Epidermal melanocyte (primary cell): Measurements from ENCODE around the gene TMEM178B.
"Not testable (repeated sequence)": the region's sequence is repeated elsewhere in the genome, so short reads cannot be mapped to it uniquely, and the experiment has no call there.

Experiments
- DNase-seq: peaks from one replicate; pipeline ENCODE4 v3.0.0; 2011; ENCODE audit warnings: low spot score; ENCODE audit not compliant: insufficient read length

Gene TMEM178B

GRCh38 chr7:141074162-141074991, 513 bp downstream of the TMEM178B start:
- DNase-seq: no peak

- no peak for DNase-seq
These were observed 1.1 kb downstream of the TMEM178B start for GRCh38 chr7:141074997-141075396.

GRCh38 chr7:141076377-141076776, 2.5 kb downstream of the TMEM178B start:
- DNase-seq: no peak

- DNase-seq: no peak
These were observed 5.4 kb downstream of the TMEM178B start for GRCh38 chr7:141079219-141079618.

- not testable (repeated sequence) for DNase-seq
These were observed 15.6 kb downstream of the TMEM178B start for GRCh38 chr7:141089490-141089889.

GRCh38 chr7:141094336-141095070, 20.6 kb downstream of the TMEM178B start:
- no peak for DNase-seq

- DNase-seq: no peak
These were observed 23.6 kb downstream of the TMEM178B start for GRCh38 chr7:141097430-141097829.

- no peak for DNase-seq
These were observed 28.6 kb downstream of the TMEM178B start for GRCh38 chr7:141102436-141102835.

- no peak for DNase-seq
These were observed 30.1 kb downstream of the TMEM178B start for GRCh38 chr7:141103847-141104429.

GRCh38 chr7:141113131-141113530, 39.3 kb downstream of the TMEM178B start:
- DNase-seq: no peak

- DNase-seq: no peak
These were observed 40.3 kb downstream of the TMEM178B start for GRCh38 chr7:141114029-141114664.

- no peak for DNase-seq
These were observed 42.1 kb downstream of the TMEM178B start for GRCh38 chr7:141115965-141116364.

GRCh38 chr7:141116661-141117060, 42.8 kb downstream of the TMEM178B start:
- DNase-seq: not testable (repeated sequence)

- DNase-seq: no peak
These were observed 44.9 kb downstream of the TMEM178B start for GRCh38 chr7:141118767-141119166.

GRCh38 chr7:141119187-141119586, 45.3 kb downstream of the TMEM178B start:
- no peak for DNase-seq

- no peak for DNase-seq
These were observed 48.9 kb downstream of the TMEM178B start for GRCh38 chr7:141122736-141123135.

GRCh38 chr7:141123522-141123921, 49.7 kb downstream of the TMEM178B start:
- DNase-seq: no peak

GRCh38 chr7:141126107-141126506, 52.2 kb downstream of the TMEM178B start:
- no peak for DNase-seq

GRCh38 chr7:141128506-141128905, 54.6 kb downstream of the TMEM178B start:
- peak; percentile 82 for DNase-seq

GRCh38 chr7:141128931-141129330, 55.1 kb downstream of the TMEM178B start:
- no peak for DNase-seq

- no peak for DNase-seq
These were observed 58.8 kb downstream of the TMEM178B start for GRCh38 chr7:141132671-141133070.

GRCh38 chr7:141133646-141134045, 59.8 kb downstream of the TMEM178B start:
- DNase-seq: no peak
